HT1080 (cell line): ENCODE measurements around the gene EIF5A. TPM values are rescaled to one million over a fixed set of nuclear protein-coding genes. Genes with fewer than 3 reads are reported as not detected.
A peak's percentile ranks its signal among the peaks of the same experiment; 100 is the strongest.

Experiments
- DNase-seq: peaks from one replicate; pipeline ENCODE4 v3.0.0-alpha.2; 2015; ENCODE audit warnings: low read depth
- total RNA-seq: library from RNA; depleted of rRNA; stranded (reverse); fragments of >200 nt; shearing (Covaris generic); gene quantifications from 2 replicates; pipeline ENCODE4 v1.2.3, GENCODE V29; 2014

Gene EIF5A
- total RNA-seq, 1 experiment from 2014 or later, result 1,578 TPM

- peak; percentile 58 for DNase-seq
Measured at GRCh38 chr17:7313088-7313889, 5.9 kb downstream of the EIF5A start.

- peak; percentile 45 for DNase-seq
Measured at GRCh38 chr17:7313890-7314718, 6.7 kb downstream of the EIF5A start.

- peak; percentile 87 for DNase-seq
Measured at GRCh38 chr17:7314719-7315569, 7.5 kb downstream of the EIF5A start, which contains the start of gene GPS2. GPS2 (minus strand) TSS chr17:7315360; CDS start chr17:7315052, 308 bp downstream.

GRCh38 chr17:7315570-7316235 lies 8.3 kb downstream of the EIF5A start:
- no peak for DNase-seq

GRCh38 chr17:7317161-7317803 lies 9.9 kb downstream of the EIF5A start:
- DNase-seq, result no peak

- DNase-seq, result no peak
Measured at GRCh38 chr17:7318121-7318860, 10.9 kb downstream of the EIF5A start.

- no peak for DNase-seq
Measured at GRCh38 chr17:7321466-7321865, 14.0 kb downstream of the EIF5A start.

GRCh38 chr17:7322520-7323194 lies 15.2 kb downstream of the EIF5A start:
- no peak for DNase-seq

GRCh38 chr17:7323731-7324437 lies 16.5 kb downstream of the EIF5A start:
- peak; percentile 30 for DNase-seq

GRCh38 chr17:7324438-7324779 lies 17.0 kb downstream of the EIF5A start:
- DNase-seq, result no peak

- no peak for DNase-seq
Measured at GRCh38 chr17:7325031-7325528, 17.7 kb downstream of the EIF5A start.

GRCh38 chr17:7326186-7326585 lies 18.8 kb downstream of the EIF5A start:
- no peak for DNase-seq

GRCh38 chr17:7327056-7327455 lies 19.6 kb downstream of the EIF5A start:
- no peak for DNase-seq

GRCh38 chr17:7327501-7327900 lies 20.1 kb downstream of the EIF5A start:
- DNase-seq, result no peak

- DNase-seq, result no peak
Measured at GRCh38 chr17:7328009-7328408, 20.6 kb downstream of the EIF5A start.

GRCh38 chr17:7328840-7329373 lies 21.5 kb downstream of the EIF5A start, which contains the start of gene NEURL4:
NEURL4 (minus strand) TSS chr17:7329335; CDS start chr17:7329312, 23 bp downstream.
- DNase-seq, result no peak

GRCh38 chr17:7329374-7329996 lies 22.1 kb downstream of the EIF5A start:
- peak; percentile 100 for DNase-seq
